HG03025 (cell line): ENCODE measurements around the gene ARL17B.
A peak's percentile ranks its signal among the peaks of the same experiment; 100 is the strongest.
"Not testable (repeated sequence)": the region's sequence is repeated elsewhere in the genome, so short reads cannot be mapped to it uniquely, and the experiment has no call there.

Experiments
- ATAC-seq: cut with Tn5 transposase; IDR thresholded peaks from one replicate; pipeline ENCODE4 v1.9.1; 2021; ENCODE audit warnings: mild to moderate bottlenecking, moderate library complexity; ENCODE audit not compliant: unreplicated experiment, low FRiP score

The ARL17B gene

GRCh38 chr17:46291618-46292017 is 69.9 kb downstream of the ARL17B start:
- not testable (repeated sequence) for ATAC-seq

- peak; percentile 84 for ATAC-seq
Measured at GRCh38 chr17:46290906-46291546, 70.5 kb downstream of the ARL17B start.

GRCh38 chr17:46287587-46287986 is 74.0 kb downstream of the ARL17B start:
- not testable (repeated sequence) for ATAC-seq

GRCh38 chr17:46286764-46287221 is 74.8 kb downstream of the ARL17B start:
- not testable (repeated sequence) for ATAC-seq

GRCh38 chr17:46285500-46285899 is 76.1 kb downstream of the ARL17B start:
- ATAC-seq, result not testable (repeated sequence)

GRCh38 chr17:46284467-46284866 is 77.1 kb downstream of the ARL17B start:
- ATAC-seq, result not testable (repeated sequence)

GRCh38 chr17:46282635-46283034 is 78.9 kb downstream of the ARL17B start:
- ATAC-seq, result not testable (repeated sequence)

GRCh38 chr17:46281336-46281735 is 80.2 kb downstream of the ARL17B start:
- not testable (repeated sequence) for ATAC-seq

GRCh38 chr17:46276728-46277479 is 84.7 kb downstream of the ARL17B start:
- ATAC-seq, result not testable (repeated sequence)

GRCh38 chr17:46274238-46274637 is 87.3 kb downstream of the ARL17B start:
- ATAC-seq, result no peak

GRCh38 chr17:46273541-46274236 is 87.9 kb downstream of the ARL17B start:
- ATAC-seq, result no peak

- ATAC-seq, result no peak
Measured at GRCh38 chr17:46270032-46270431, 91.5 kb downstream of the ARL17B start.

- ATAC-seq, result peak; percentile 73
Measured at GRCh38 chr17:46266656-46267544, 94.7 kb downstream of the ARL17B start.

GRCh38 chr17:46266063-46266655 is 95.4 kb downstream of the ARL17B start:
- not testable (repeated sequence) for ATAC-seq

- ATAC-seq, result no peak
Measured at GRCh38 chr17:46264456-46265198, 96.9 kb downstream of the ARL17B start.

GRCh38 chr17:46262271-46262670 is 99.3 kb downstream of the ARL17B start:
- ATAC-seq, result no peak

- not testable (repeated sequence) for ATAC-seq
Measured at GRCh38 chr17:46259845-46260661, 101.5 kb downstream of the ARL17B start.

GRCh38 chr17:46256369-46256768 is 105.2 kb downstream of the ARL17B start:
- ATAC-seq, result not testable (repeated sequence)
